ENCODE data around the gene VAV3. TPM values are rescaled to one million over a fixed set of nuclear protein-coding genes. Genes with fewer than 3 reads are reported as not detected.

VAV3 gene
- polyA plus RNA-seq, 2 donors, result 23.9 to 35.5 TPM

- 73 to 82% methylated on average over 2 of the region's 2 CpGs for WGBS, 2 donors
- Histone ChIP-seq H3K9me3 (ENCODE audit: control insufficient read depth in 2 of 2, insufficient read depth in 1 of 2, low read depth in 1 of 2, low read length in 1 of 2) (no peaks in the 10 kb centered on the region), H3K4me3 (ENCODE audit: low read depth in 1 of 2, low read length in 2 of 2) (no peak overlapping the region), H3K27ac (ENCODE audit: low read depth in 2 of 2, low read length in 1 of 2) (no peak overlapping the region), H3K27me3 (ENCODE audit: control insufficient read depth in 1 of 2, insufficient read depth in 2 of 2, low read length in 2 of 2) (no peaks in the 10 kb centered on the region), H3K36me3 (ENCODE audit: control insufficient read depth in 2 of 2, insufficient read depth in 2 of 2, low read length in 1 of 2) (no peaks in the 10 kb centered on the region), H3K4me1 (ENCODE audit: control insufficient read depth in 2 of 2, insufficient read depth in 2 of 2, low read length in 1 of 2) (no peaks in the 10 kb centered on the region)
Measured at GRCh38 chr1:107833061-107833460, 131.9 kb downstream of the VAV3 start.

- Histone ChIP-seq H3K27ac (ENCODE audit: low read depth in 2 of 2, low read length in 1 of 2) (no peak overlapping the region), H3K27me3 (ENCODE audit: control insufficient read depth in 1 of 2, insufficient read depth in 2 of 2, low read length in 2 of 2) (no peaks in the 10 kb centered on the region), H3K4me3 (ENCODE audit: low read depth in 1 of 2, low read length in 2 of 2) (no peak overlapping the region), H3K36me3 (ENCODE audit: control insufficient read depth in 2 of 2, insufficient read depth in 2 of 2, low read length in 1 of 2) (no peaks in the 10 kb centered on the region), H3K9me3 (ENCODE audit: control insufficient read depth in 2 of 2, insufficient read depth in 1 of 2, low read depth in 1 of 2, low read length in 1 of 2) (no peaks in the 10 kb centered on the region), H3K4me1 (ENCODE audit: control insufficient read depth in 2 of 2, insufficient read depth in 2 of 2, low read length in 1 of 2) (no peaks in the 10 kb centered on the region)
- WGBS, 2 donors, result 76% methylated on average over 2 of the region's 2 CpGs
Measured at GRCh38 chr1:107831921-107832320, 133.1 kb downstream of the VAV3 start.

GRCh38 chr1:107830526-107830925 lies 134.5 kb downstream of the VAV3 start:
- H3K4me1 ChIP-seq (ENCODE audit: control insufficient read depth in 2 of 2, insufficient read depth in 2 of 2, low read length in 1 of 2), result no peaks in the 10 kb centered on the region
- no peak overlapping the region for H3K27ac ChIP-seq (ENCODE audit: low read depth in 2 of 2, low read length in 1 of 2)
- no peaks in the 10 kb centered on the region for H3K27me3 ChIP-seq (ENCODE audit: control insufficient read depth in 1 of 2, insufficient read depth in 2 of 2, low read length in 2 of 2)
- H3K4me3 ChIP-seq (ENCODE audit: low read depth in 1 of 2, low read length in 2 of 2), result no peak overlapping the region
- WGBS, 2 donors, result 74 to 78% methylated on average over 3 of the region's 3 CpGs
- H3K9me3 ChIP-seq (ENCODE audit: control insufficient read depth in 2 of 2, insufficient read depth in 1 of 2, low read depth in 1 of 2, low read length in 1 of 2), result no peaks in the 10 kb centered on the region
- no peaks in the 10 kb centered on the region for H3K36me3 ChIP-seq (ENCODE audit: control insufficient read depth in 2 of 2, insufficient read depth in 2 of 2, low read length in 1 of 2)

- 95 to 96% methylated on average over 1 of the region's 1 CpG for WGBS, 2 donors
- Histone ChIP-seq H3K4me1 (ENCODE audit: control insufficient read depth in 2 of 2, insufficient read depth in 2 of 2, low read length in 1 of 2) (no peaks in the 10 kb centered on the region), H3K36me3 (ENCODE audit: control insufficient read depth in 2 of 2, insufficient read depth in 2 of 2, low read length in 1 of 2) (no peaks in the 10 kb centered on the region), H3K9me3 (ENCODE audit: control insufficient read depth in 2 of 2, insufficient read depth in 1 of 2, low read depth in 1 of 2, low read length in 1 of 2) (no peaks in the 10 kb centered on the region), H3K27ac (ENCODE audit: low read depth in 2 of 2, low read length in 1 of 2) (no peak overlapping the region), H3K27me3 (ENCODE audit: control insufficient read depth in 1 of 2, insufficient read depth in 2 of 2, low read length in 2 of 2) (no peaks in the 10 kb centered on the region), H3K4me3 (ENCODE audit: low read depth in 1 of 2, low read length in 2 of 2) (no peak overlapping the region)
Measured at GRCh38 chr1:107830075-107830474, 134.9 kb downstream of the VAV3 start.

- Histone ChIP-seq H3K36me3 (ENCODE audit: control insufficient read depth in 2 of 2, insufficient read depth in 2 of 2, low read length in 1 of 2) (no peaks in the 10 kb centered on the region), H3K27me3 (ENCODE audit: control insufficient read depth in 1 of 2, insufficient read depth in 2 of 2, low read length in 2 of 2) (no peaks in the 10 kb centered on the region), H3K4me3 (ENCODE audit: low read depth in 1 of 2, low read length in 2 of 2) (no peak overlapping the region), H3K4me1 (ENCODE audit: control insufficient read depth in 2 of 2, insufficient read depth in 2 of 2, low read length in 1 of 2) (no peaks in the 10 kb centered on the region), H3K9me3 (ENCODE audit: control insufficient read depth in 2 of 2, insufficient read depth in 1 of 2, low read depth in 1 of 2, low read length in 1 of 2) (no peaks in the 10 kb centered on the region), H3K27ac (ENCODE audit: low read depth in 2 of 2, low read length in 1 of 2) (no peak overlapping the region)
- 78 to 79% methylated on average over 1 of the region's 1 CpG for WGBS, 2 donors
Measured at GRCh38 chr1:107829036-107829770, 135.8 kb downstream of the VAV3 start.

- no peak overlapping the region for H3K4me3 ChIP-seq (ENCODE audit: low read depth in 1 of 2, low read length in 2 of 2)
- WGBS, 2 donors, result 81 to 87% methylated on average over 2 of the region's 2 CpGs
- H3K27me3 ChIP-seq (ENCODE audit: control insufficient read depth in 1 of 2, insufficient read depth in 2 of 2, low read length in 2 of 2), result no peaks in the 10 kb centered on the region
- H3K27ac ChIP-seq (ENCODE audit: low read depth in 2 of 2, low read length in 1 of 2), result no peak overlapping the region
- H3K36me3 ChIP-seq (ENCODE audit: control insufficient read depth in 2 of 2, insufficient read depth in 2 of 2, low read length in 1 of 2), result no peaks in the 10 kb centered on the region
- H3K4me1 ChIP-seq (ENCODE audit: control insufficient read depth in 2 of 2, insufficient read depth in 2 of 2, low read length in 1 of 2), result no peaks in the 10 kb centered on the region
- no peaks in the 10 kb centered on the region for H3K9me3 ChIP-seq (ENCODE audit: control insufficient read depth in 2 of 2, insufficient read depth in 1 of 2, low read depth in 1 of 2, low read length in 1 of 2)
Measured at GRCh38 chr1:107824946-107825345, 140.0 kb downstream of the VAV3 start.

- 63 to 66% methylated on average over 4 of the region's 4 CpGs for WGBS, 2 donors
- H3K4me3 ChIP-seq (ENCODE audit: low read depth in 1 of 2, low read length in 2 of 2), result no peak overlapping the region
- H3K27ac ChIP-seq (ENCODE audit: low read depth in 2 of 2, low read length in 1 of 2), result no peak overlapping the region
- H3K27me3 ChIP-seq (ENCODE audit: control insufficient read depth in 1 of 2, insufficient read depth in 2 of 2, low read length in 2 of 2), result no peaks in the 10 kb centered on the region
- no peaks in the 10 kb centered on the region for H3K9me3 ChIP-seq (ENCODE audit: control insufficient read depth in 2 of 2, insufficient read depth in 1 of 2, low read depth in 1 of 2, low read length in 1 of 2)
- H3K4me1 ChIP-seq (ENCODE audit: control insufficient read depth in 2 of 2, insufficient read depth in 2 of 2, low read length in 1 of 2), result no peaks in the 10 kb centered on the region
- H3K36me3 ChIP-seq (ENCODE audit: control insufficient read depth in 2 of 2, insufficient read depth in 2 of 2, low read length in 1 of 2), result no peaks in the 10 kb centered on the region
Measured at GRCh38 chr1:107821340-107821739, 143.6 kb downstream of the VAV3 start.

- Histone ChIP-seq H3K36me3 (ENCODE audit: control insufficient read depth in 2 of 2, insufficient read depth in 2 of 2, low read length in 1 of 2) (no peaks in the 10 kb centered on the region), H3K27ac (ENCODE audit: low read depth in 2 of 2, low read length in 1 of 2) (no peak overlapping the region), H3K4me3 (ENCODE audit: low read depth in 1 of 2, low read length in 2 of 2) (no peak overlapping the region), H3K27me3 (ENCODE audit: control insufficient read depth in 1 of 2, insufficient read depth in 2 of 2, low read length in 2 of 2) (no peaks in the 10 kb centered on the region), H3K9me3 (ENCODE audit: control insufficient read depth in 2 of 2, insufficient read depth in 1 of 2, low read depth in 1 of 2, low read length in 1 of 2) (no peaks in the 10 kb centered on the region), H3K4me1 (ENCODE audit: control insufficient read depth in 2 of 2, insufficient read depth in 2 of 2, low read length in 1 of 2) (no peaks in the 10 kb centered on the region)
Measured at GRCh38 chr1:107820801-107821200, 144.2 kb downstream of the VAV3 start.

GRCh38 chr1:107817935-107818334 lies 147.0 kb downstream of the VAV3 start:
- Histone ChIP-seq H3K9me3 (ENCODE audit: control insufficient read depth in 2 of 2, insufficient read depth in 1 of 2, low read depth in 1 of 2, low read length in 1 of 2) (no peaks in the 10 kb centered on the region), H3K4me3 (ENCODE audit: low read depth in 1 of 2, low read length in 2 of 2) (no peak overlapping the region), H3K27ac (ENCODE audit: low read depth in 2 of 2, low read length in 1 of 2) (no peak overlapping the region), H3K36me3 (ENCODE audit: control insufficient read depth in 2 of 2, insufficient read depth in 2 of 2, low read length in 1 of 2) (no peaks in the 10 kb centered on the region), H3K4me1 (ENCODE audit: control insufficient read depth in 2 of 2, insufficient read depth in 2 of 2, low read length in 1 of 2) (no peaks in the 10 kb centered on the region), H3K27me3 (ENCODE audit: control insufficient read depth in 1 of 2, insufficient read depth in 2 of 2, low read length in 2 of 2) (no peaks in the 10 kb centered on the region)
- 66 to 68% methylated on average over 2 of the region's 2 CpGs for WGBS, 2 donors

GRCh38 chr1:107817206-107817605 lies 147.8 kb downstream of the VAV3 start:
- H3K36me3 ChIP-seq (ENCODE audit: control insufficient read depth in 2 of 2, insufficient read depth in 2 of 2, low read length in 1 of 2), result no peaks in the 10 kb centered on the region
- 84 to 88% methylated on average over 1 of the region's 1 CpG for WGBS, 2 donors
- no peak overlapping the region for H3K27ac ChIP-seq (ENCODE audit: low read depth in 2 of 2, low read length in 1 of 2)
- H3K4me3 ChIP-seq (ENCODE audit: low read depth in 1 of 2, low read length in 2 of 2), result no peak overlapping the region
- no peaks in the 10 kb centered on the region for H3K9me3 ChIP-seq (ENCODE audit: control insufficient read depth in 2 of 2, insufficient read depth in 1 of 2, low read depth in 1 of 2, low read length in 1 of 2)
- H3K27me3 ChIP-seq (ENCODE audit: control insufficient read depth in 1 of 2, insufficient read depth in 2 of 2, low read length in 2 of 2), result no peaks in the 10 kb centered on the region
- no peaks in the 10 kb centered on the region for H3K4me1 ChIP-seq (ENCODE audit: control insufficient read depth in 2 of 2, insufficient read depth in 2 of 2, low read length in 1 of 2)
